ENCODE results near the gene CHKB.
"Not testable (repeated sequence)": the region's sequence is repeated elsewhere in the genome, so short reads cannot be mapped to it uniquely, and the experiment has no call there.

Gene CHKB

GRCh38 chr22:50546326-50547262, 36.1 kb downstream of the CHKB start:
- no peak for DNase-seq

GRCh38 chr22:50545522-50546325, 36.9 kb downstream of the CHKB start, which contains the start of gene KLHDC7B:
KLHDC7B (plus strand) TSS chr22:50545899; CDS start chr22:50546244, 345 bp downstream.
- no peak for DNase-seq

GRCh38 chr22:50544746-50545253, 37.8 kb downstream of the CHKB start:
- DNase-seq, result no peak

- DNase-seq, result no peak
These were observed 38.4 kb downstream of the CHKB start for GRCh38 chr22:50544078-50544745.

GRCh38 chr22:50542416-50542927, 40.2 kb downstream of the CHKB start:
- no peak for DNase-seq

GRCh38 chr22:50541667-50542026, 41.0 kb downstream of the CHKB start:
- not testable (repeated sequence) for DNase-seq

- no peak for DNase-seq
These were observed 42.3 kb downstream of the CHKB start for GRCh38 chr22:50540381-50540780.

- DNase-seq, result no peak
These were observed 44.9 kb downstream of the CHKB start for GRCh38 chr22:50537765-50538164.

GRCh38 chr22:50536226-50536625, 46.4 kb downstream of the CHKB start:
- DNase-seq, result no peak

- no peak for DNase-seq
These were observed 47.5 kb downstream of the CHKB start for GRCh38 chr22:50535113-50535512.

- not testable (repeated sequence) for DNase-seq
These were observed 48.6 kb downstream of the CHKB start for GRCh38 chr22:50533856-50534711.

- DNase-seq, result no peak
These were observed 49.5 kb downstream of the CHKB start for GRCh38 chr22:50532824-50533796.

- DNase-seq, result no peak
These were observed 50.5 kb downstream of the CHKB start for GRCh38 chr22:50531962-50532674.

GRCh38 chr22:50531546-50531961, 51.1 kb downstream of the CHKB start:
- no peak for DNase-seq

- no peak for DNase-seq
These were observed 51.6 kb downstream of the CHKB start for GRCh38 chr22:50530877-50531545.

- no peak for DNase-seq
These were observed 52.1 kb downstream of the CHKB start for GRCh38 chr22:50530580-50530876.

- no peak for DNase-seq
These were observed 52.6 kb downstream of the CHKB start, which contains the start of gene TYMP for GRCh38 chr22:50529897-50530579. TYMP (minus strand) TSS chr22:50530012; CDS start chr22:50529709, 303 bp downstream.

GRCh38 chr22:50529416-50529896, 53.2 kb downstream of the CHKB start:
- no peak for DNase-seq
